Breast epithelium (tissue), 4 donors: ENCODE measurements around the gene DHRS4. TPM values are rescaled to one million over a fixed set of nuclear protein-coding genes. Genes with fewer than 3 reads are reported as not detected.

Source experiments
- DNase-seq, 2 donors: peaks; one replicate each; pipeline ENCODE4 v3.0.0-alpha.2; 2019; ENCODE audit warnings: low spot score in 2 of 2
- H3K27ac ChIP-seq, 2 donors: fragments of 200-600 bp; sonication (generic) in 1 of 2; one replicate each; pipeline ENCODE4 v1.5.1; 2016 to 2019; ENCODE audit warnings: mild to moderate bottlenecking in 1 of 2
- H3K27me3 ChIP-seq, 2 donors: fragments of 200-600 bp; sonication (generic) in 1 of 2; one replicate each; pipeline versions ENCODE4 v1.5.1 to v1.6.0; 2017 to 2019; ENCODE audit warnings: control low read depth in 1 of 2, mild to moderate bottlenecking in 1 of 2
- H3K36me3 ChIP-seq: fragments of 200-600 bp; one replicate; pipeline ENCODE4 v1.5.1; 2019
- H3K4me1 ChIP-seq, 2 donors: fragments of 200-600 bp; sonication (generic); one replicate each; pipeline ENCODE4 v1.5.1; 2016 to 2019; ENCODE audit warnings: control low read depth in 1 of 2
- H3K4me3 ChIP-seq, 3 donors: fragments of 200-600 bp; sonication (generic); 1 replicate in 2 of 3; 2 replicates in 1 of 3; pipeline ENCODE4 v1.5.1; 2016 to 2019; ENCODE audit warnings: mild to moderate bottlenecking in 3 of 3, moderate library complexity in 2 of 3
- H3K9me3 ChIP-seq, 2 donors: fragments of 200-600 bp; sonication (generic) in 1 of 2; one replicate each; pipeline ENCODE4 v1.5.1; 2016 to 2019; ENCODE audit warnings: control low read depth in 1 of 2
- POLR2A ChIP-seq: fragments of 450-650 bp; IDR thresholded peaks from one replicate; pipeline ENCODE4 v1.6.1; 2016; ENCODE audit warnings: antibody characterized with exemption, mild to moderate bottlenecking, moderate library complexity
- POLR2AphosphoS5 ChIP-seq, 3 donors: sonication (generic); formaldehyde crosslinking; IDR thresholded peaks; one replicate each; pipeline ENCODE4 v1.6.1; 2017; ENCODE audit warnings: antibody characterized with exemption in 3 of 3
- intact Hi-C: fragments of 100-400 bp; cut with DNase I; formaldehyde crosslinking; loops from one replicate; pipeline ENCODE4 v1.15.1; 2023; ENCODE audit warnings: low total_unique reads
- total RNA-seq, 3 donors: library from RNA; depleted of rRNA; stranded (reverse); fragments of >200 nt; gene quantifications; one replicate each; pipeline ENCODE4 v1.1.0, GENCODE V29; 2016
- TF ChIP-seq, protein P1 (sequence below), 3 donors: fragments of 450-650 bp; IDR thresholded peaks; one replicate each; pipeline ENCODE4 v1.5.1; 2016 to 2017; ENCODE audit warnings: antibody characterized with exemption in 3 of 3, mild to moderate bottlenecking in 3 of 3, moderate library complexity in 3 of 3

The DHRS4 gene
- total RNA-seq, 3 donors from 2014 or later = 38.4 to 48.8 (median 40.0) TPM

DNA sequence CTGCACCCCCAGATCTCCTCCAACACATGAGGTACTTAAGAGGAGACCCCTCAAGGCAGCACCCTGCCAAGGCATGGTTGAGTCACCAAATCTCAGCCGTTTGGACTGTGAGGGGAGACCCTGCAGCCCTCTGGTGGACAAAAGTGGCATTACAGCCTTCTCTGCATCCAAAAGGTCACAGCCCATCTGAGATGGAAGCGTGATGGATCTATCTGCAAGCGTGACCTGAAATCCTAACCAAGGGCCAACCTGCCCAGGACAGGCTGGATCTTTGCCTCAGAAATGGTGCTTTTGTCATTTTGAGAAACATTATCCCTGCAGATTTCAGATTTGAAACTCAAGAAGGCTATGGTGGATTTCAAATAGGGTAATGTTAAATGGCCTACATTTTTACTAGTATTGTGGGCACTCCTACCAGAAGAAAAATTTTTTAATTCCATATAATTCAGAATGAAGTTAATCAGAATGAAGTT, 23.7 kb upstream of the DHRS4 start:
- TF ChIP-seq, protein P1, sequence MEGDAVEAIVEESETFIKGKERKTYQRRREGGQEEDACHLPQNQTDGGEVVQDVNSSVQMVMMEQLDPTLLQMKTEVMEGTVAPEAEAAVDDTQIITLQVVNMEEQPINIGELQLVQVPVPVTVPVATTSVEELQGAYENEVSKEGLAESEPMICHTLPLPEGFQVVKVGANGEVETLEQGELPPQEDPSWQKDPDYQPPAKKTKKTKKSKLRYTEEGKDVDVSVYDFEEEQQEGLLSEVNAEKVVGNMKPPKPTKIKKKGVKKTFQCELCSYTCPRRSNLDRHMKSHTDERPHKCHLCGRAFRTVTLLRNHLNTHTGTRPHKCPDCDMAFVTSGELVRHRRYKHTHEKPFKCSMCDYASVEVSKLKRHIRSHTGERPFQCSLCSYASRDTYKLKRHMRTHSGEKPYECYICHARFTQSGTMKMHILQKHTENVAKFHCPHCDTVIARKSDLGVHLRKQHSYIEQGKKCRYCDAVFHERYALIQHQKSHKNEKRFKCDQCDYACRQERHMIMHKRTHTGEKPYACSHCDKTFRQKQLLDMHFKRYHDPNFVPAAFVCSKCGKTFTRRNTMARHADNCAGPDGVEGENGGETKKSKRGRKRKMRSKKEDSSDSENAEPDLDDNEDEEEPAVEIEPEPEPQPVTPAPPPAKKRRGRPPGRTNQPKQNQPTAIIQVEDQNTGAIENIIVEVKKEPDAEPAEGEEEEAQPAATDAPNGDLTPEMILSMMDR (IDR thresholded peaks at IDR 0.05) = peak; percentile 65 to 81 (median 74)
- TF ChIP-seq POLR2A (no peak), POLR2AphosphoS5 (IDR thresholded peaks at IDR 0.05) (no peak)
- Histone ChIP-seq H3K36me3 (no peaks in the 10 kb centered on the region), H3K4me3 (no peak overlapping the region), H3K27me3 (no peaks in the 10 kb centered on the region), H3K4me1 (no peaks in the 10 kb centered on the region), H3K27ac (no peak overlapping the region), H3K9me3 (no peaks in the 10 kb centered on the region)
- DNase-seq = peak; percentile 54 to 76
- intact Hi-C loops = no loop called here

DNA sequence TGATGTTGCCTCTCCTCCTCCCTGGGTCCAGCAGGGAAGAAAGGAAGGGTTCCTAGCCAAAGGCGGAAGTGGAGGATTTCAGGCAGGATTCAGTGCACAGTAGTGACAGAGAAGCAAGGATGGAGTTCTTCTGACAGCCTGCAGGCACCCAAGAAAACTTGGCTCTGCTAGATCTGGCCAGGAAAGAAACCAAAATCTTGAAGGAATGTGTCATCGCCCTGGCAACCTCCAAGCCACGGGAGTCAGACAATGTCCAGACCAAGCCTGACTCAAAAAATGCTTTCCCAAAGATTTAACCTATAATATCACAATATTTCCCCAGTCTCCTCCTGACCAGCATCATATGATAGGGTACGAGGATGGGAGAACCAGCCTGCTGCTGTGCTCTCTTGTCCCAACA, 22.8 kb upstream of the DHRS4 start:
- H3K27ac ChIP-seq = no peak overlapping the region
- H3K4me1 ChIP-seq = no peaks in the 10 kb centered on the region
- H3K36me3 ChIP-seq = no peaks in the 10 kb centered on the region
- DNase-seq = no peak
- H3K4me3 ChIP-seq = no peak overlapping the region
- intact Hi-C loops = no loop called here
- no peaks in the 10 kb centered on the region for H3K27me3 ChIP-seq
- H3K9me3 ChIP-seq = no peaks in the 10 kb centered on the region
- TF ChIP-seq POLR2AphosphoS5 (IDR thresholded peaks at IDR 0.05) = no peak
- TF ChIP-seq, protein P1 (IDR thresholded peaks at IDR 0.05) = no peak
- no peak for TF ChIP-seq POLR2A

DNA sequence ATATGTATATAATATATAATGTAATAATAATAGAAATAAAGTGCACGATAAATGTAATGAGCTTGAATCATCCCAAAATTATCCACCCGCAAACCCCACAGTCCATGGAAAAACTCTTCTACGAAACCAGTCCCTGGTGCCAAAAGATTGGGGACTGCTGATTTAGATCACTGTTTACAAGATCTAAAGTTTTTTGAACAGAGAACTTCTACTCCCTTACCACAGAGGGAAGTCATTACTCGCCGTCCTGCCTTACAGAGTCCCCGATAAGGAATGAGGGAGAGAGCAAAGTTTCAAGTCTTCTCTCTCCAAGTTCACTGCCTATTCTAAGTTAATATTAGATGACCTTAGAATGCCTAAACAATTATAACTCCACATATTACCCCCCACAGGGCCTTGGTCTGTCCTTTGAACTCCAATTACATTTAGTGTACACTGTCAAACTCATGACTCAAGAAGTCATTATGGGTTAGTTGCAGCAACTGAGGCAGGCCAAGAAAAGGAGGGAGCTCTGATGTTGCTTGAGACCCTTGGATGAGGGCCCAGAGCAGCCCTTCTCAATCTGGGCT, 21.8 kb upstream of the DHRS4 start:
- TF ChIP-seq POLR2A (no peak), POLR2AphosphoS5 (IDR thresholded peaks at IDR 0.05) (no peak)
- TF ChIP-seq, protein P1 (IDR thresholded peaks at IDR 0.05) = no peak
- intact Hi-C loops = no loop called here
- Histone ChIP-seq H3K36me3 (no peaks in the 10 kb centered on the region), H3K9me3 (no peaks in the 10 kb centered on the region), H3K4me3 (no peak overlapping the region), H3K27ac (no peak overlapping the region), H3K27me3 (no peaks in the 10 kb centered on the region), H3K4me1 (no peaks in the 10 kb centered on the region)
- DNase-seq = no peak

DNA sequence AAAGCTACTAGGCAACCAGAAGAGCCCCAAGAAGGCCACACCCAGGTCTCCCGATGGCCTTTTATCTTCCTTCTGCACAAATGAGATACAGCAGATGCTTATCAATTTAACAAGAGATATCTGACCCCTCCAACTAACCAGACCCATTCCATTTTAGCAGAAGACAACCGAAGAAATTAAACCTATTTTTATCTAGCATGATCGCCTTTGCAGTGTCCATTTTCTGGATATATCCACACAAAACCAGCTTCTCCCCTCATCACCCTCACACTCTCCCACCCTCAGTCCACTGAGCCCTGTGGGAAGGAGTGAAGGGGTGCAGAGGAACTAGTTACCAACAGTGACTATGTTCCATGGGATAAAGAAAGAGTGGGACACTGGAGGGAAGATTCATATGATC, 20.9 kb upstream of the DHRS4 start:
- intact Hi-C loops = no loop called here
- DNase-seq = no peak
- H3K4me3 ChIP-seq = no peak overlapping the region

DNA sequence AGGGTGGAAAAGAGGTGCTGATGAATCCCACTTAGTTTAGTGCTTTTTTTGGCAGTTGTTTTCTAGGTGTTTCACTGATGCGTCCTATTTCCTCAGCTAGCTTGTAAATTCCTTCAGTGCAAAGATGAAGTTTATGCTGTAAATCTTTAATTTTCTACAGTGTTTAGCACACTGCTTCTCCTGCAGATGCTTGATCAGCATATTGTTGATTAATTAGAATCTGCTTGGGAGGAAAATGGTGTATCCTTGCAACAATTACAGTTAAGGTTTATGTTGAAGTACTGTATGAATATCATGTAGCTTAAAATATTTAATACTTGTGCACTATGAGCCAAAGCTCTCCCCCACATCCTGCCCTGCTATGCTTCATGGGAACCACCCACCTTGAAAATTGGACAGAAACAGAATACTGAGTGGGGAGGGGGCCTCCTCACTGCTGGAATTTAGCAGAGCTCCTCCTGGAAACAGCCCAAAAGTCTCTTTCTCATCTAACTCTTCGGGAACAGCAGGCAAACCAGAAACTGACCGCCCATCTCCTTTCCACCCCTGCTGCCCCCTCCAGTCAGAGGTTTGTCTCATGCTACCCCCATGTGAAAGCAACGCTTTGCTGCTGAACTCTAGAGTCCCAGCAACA, 20.3 kb upstream of the DHRS4 start:
- no peak for DNase-seq
- Histone ChIP-seq H3K27ac (no peak overlapping the region), H3K9me3 (no peaks in the 10 kb centered on the region), H3K27me3 (no peaks in the 10 kb centered on the region), H3K36me3 (no peaks in the 10 kb centered on the region), H3K4me3 (no peak overlapping the region), H3K4me1 (no peaks in the 10 kb centered on the region)
- intact Hi-C loops = no loop called here
- TF ChIP-seq POLR2A (no peak), POLR2AphosphoS5 (IDR thresholded peaks at IDR 0.05) (no peak)
- TF ChIP-seq, protein P1 (IDR thresholded peaks at IDR 0.05) = no peak

More for the DNA sequence above, 20.9 kb upstream of the DHRS4 start:
- Histone ChIP-seq H3K27me3 (no peaks in the 10 kb centered on the region), H3K4me1 (no peaks in the 10 kb centered on the region), H3K9me3 (no peaks in the 10 kb centered on the region), H3K36me3 (no peaks in the 10 kb centered on the region), H3K27ac (no peak overlapping the region)
- TF ChIP-seq POLR2A (no peak), POLR2AphosphoS5 (IDR thresholded peaks at IDR 0.05) (no peak)
- TF ChIP-seq, protein P1 (IDR thresholded peaks at IDR 0.05) = no peak
